ENCODE measurements around the gene TMPRSS5.

GRCh38 chr11:113681711-113682413, 24.2 kb downstream of the TMPRSS5 start:
- TF ChIP-seq CTCF (IDR thresholded peaks at IDR 0.05): no peak
- TF ChIP-seq EP300 (IDR thresholded peaks at IDR 0.05): no peak

Data from tibial nerve (tissue), 4 donors.